Uterus (tissue), 4 donors: ENCODE data around the gene VPS36. TPM values are rescaled to one million over a fixed set of nuclear protein-coding genes. Genes with fewer than 3 reads are reported as not detected.
A peak's percentile ranks its signal among the peaks of the same experiment; 100 is the strongest.

Source experiments
- DNase-seq, 2 donors: peaks; one replicate each; pipeline ENCODE4 v3.0.0-alpha.2; 2019 to 2020
- H3K27ac ChIP-seq, 2 donors: fragments of 200-600 bp; sonication (generic); 1 replicate in 1 of 2; 2 replicates in 1 of 2; pipeline ENCODE4 v1.5.1; 2016 to 2018
- H3K27me3 ChIP-seq, 2 donors: fragments of 200-600 bp; sonication (generic); one replicate each; pipeline ENCODE4 v1.5.1; 2018 to 2019; ENCODE audit warnings: control low read depth in 1 of 2
- H3K36me3 ChIP-seq, 2 donors: fragments of 200-600 bp; sonication (generic); one replicate each; pipeline ENCODE4 v1.5.1; 2019; ENCODE audit warnings: control low read depth in 1 of 2
- H3K4me1 ChIP-seq, 2 donors: fragments of 200-600 bp; sonication (generic); one replicate each; pipeline ENCODE4 v1.5.1; 2018 to 2019; ENCODE audit warnings: control low read depth in 1 of 2
- H3K4me3 ChIP-seq, 2 donors: fragments of 200-600 bp; sonication (generic); 1 replicate in 1 of 2; 2 replicates in 1 of 2; pipeline ENCODE4 v1.5.1; 2018 to 2019; ENCODE audit warnings: mild to moderate bottlenecking in 1 of 2
- H3K9me3 ChIP-seq, 2 donors: fragments of 200-600 bp; sonication (generic); one replicate each; pipeline ENCODE4 v1.5.1; 2019; ENCODE audit warnings: control low read depth in 1 of 2
- POLR2A ChIP-seq, 2 donors: fragments of 450-650 bp; IDR thresholded peaks; one replicate each; pipeline ENCODE4 v1.6.1; 2016; ENCODE audit warnings: antibody characterized with exemption in 2 of 2, mild to moderate bottlenecking in 1 of 2, moderate library complexity in 1 of 2
- intact Hi-C: fragments of 100-400 bp; cut with DNase I; formaldehyde crosslinking; loops from one replicate; pipeline ENCODE4 v1.15.1; 2023; ENCODE audit warnings: low total_unique reads
- total RNA-seq, 4 donors: library from RNA; depleted of rRNA in 3 of 4; stranded (reverse); fragments of >200 nt in 3 of 4; gene quantifications; one replicate each; pipeline versions ENCODE4 v1.1.0 to v1.2.4, GENCODE V29; 2014 to 2023
- TF ChIP-seq, protein P1 (sequence below), 4 experiments: fragments of 200-600 bp in 2 of 4; fragments of 450-650 bp in 2 of 4; sonication (generic) in 2 of 4; IDR thresholded peaks; one replicate each; pipeline ENCODE4 v1.5.1; 2016 to 2019; ENCODE audit warnings: antibody characterized with exemption in 4 of 4, mild to moderate bottlenecking in 2 of 4, moderate library complexity in 1 of 4
- donor health status: DM: yes; HTN: yes; CAD: no.

The VPS36 gene
- total RNA-seq, 4 donors from 2014 or later = 28.9 to 99.3 (median 77.6) TPM

DNA sequence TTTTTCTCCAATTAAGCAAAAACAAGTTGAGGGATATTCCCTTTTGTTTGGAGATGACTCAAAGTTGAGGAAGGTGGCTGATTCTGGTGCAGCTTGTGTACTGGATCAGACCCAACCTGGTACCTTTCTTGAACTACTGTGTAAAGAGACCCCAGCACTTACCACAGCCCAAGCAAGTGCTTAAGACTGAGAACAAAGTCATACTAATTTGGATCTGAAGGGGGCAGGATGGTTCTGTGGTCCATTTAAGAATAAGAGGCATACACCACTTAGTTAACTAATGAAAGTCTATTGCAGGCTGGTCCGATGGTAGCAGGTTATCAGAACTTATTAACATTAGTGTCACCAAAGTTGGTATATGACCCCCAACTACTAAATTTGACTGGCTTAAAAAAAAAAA lies 50.7 kb downstream of the VPS36 start:
- no peaks in the 10 kb centered on the region for H3K9me3 ChIP-seq
- H3K4me3 ChIP-seq = no peak overlapping the region
- no peak overlapping the region for H3K27ac ChIP-seq
- intact Hi-C loops = no loop called here
- no peaks in the 10 kb centered on the region for H3K36me3 ChIP-seq
- H3K4me1 ChIP-seq = no peaks in the 10 kb centered on the region
- H3K27me3 ChIP-seq = no peaks in the 10 kb centered on the region
- no peak for DNase-seq
- TF ChIP-seq POLR2A (IDR thresholded peaks at IDR 0.05) = no peak
- TF ChIP-seq, protein P1, sequence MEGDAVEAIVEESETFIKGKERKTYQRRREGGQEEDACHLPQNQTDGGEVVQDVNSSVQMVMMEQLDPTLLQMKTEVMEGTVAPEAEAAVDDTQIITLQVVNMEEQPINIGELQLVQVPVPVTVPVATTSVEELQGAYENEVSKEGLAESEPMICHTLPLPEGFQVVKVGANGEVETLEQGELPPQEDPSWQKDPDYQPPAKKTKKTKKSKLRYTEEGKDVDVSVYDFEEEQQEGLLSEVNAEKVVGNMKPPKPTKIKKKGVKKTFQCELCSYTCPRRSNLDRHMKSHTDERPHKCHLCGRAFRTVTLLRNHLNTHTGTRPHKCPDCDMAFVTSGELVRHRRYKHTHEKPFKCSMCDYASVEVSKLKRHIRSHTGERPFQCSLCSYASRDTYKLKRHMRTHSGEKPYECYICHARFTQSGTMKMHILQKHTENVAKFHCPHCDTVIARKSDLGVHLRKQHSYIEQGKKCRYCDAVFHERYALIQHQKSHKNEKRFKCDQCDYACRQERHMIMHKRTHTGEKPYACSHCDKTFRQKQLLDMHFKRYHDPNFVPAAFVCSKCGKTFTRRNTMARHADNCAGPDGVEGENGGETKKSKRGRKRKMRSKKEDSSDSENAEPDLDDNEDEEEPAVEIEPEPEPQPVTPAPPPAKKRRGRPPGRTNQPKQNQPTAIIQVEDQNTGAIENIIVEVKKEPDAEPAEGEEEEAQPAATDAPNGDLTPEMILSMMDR (IDR thresholded peaks at IDR 0.05) = no peak

DNA sequence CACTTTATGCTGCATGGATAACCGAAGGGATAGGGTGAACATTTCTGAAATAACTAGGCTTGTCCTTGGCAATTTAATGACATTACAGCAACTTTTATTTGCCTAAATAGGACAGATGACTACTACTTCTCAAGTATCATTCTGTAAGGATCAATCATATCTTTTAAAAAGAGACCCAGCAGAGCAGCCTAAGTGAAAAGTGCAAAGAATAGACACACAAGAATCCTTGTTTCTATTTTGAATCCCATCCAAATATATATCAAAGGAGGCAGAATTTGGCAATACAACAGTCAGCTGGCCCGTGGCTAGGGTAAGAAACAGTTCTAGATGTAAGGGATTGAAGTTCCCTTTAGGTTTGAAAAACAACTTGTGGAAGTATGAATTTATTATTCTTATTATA lies 51.4 kb downstream of the VPS36 start:
- Histone ChIP-seq H3K4me1 (no peaks in the 10 kb centered on the region), H3K4me3 (no peak overlapping the region), H3K9me3 (no peaks in the 10 kb centered on the region), H3K36me3 (no peaks in the 10 kb centered on the region), H3K27me3 (no peaks in the 10 kb centered on the region), H3K27ac (no peak overlapping the region)
- TF ChIP-seq, protein P1 (IDR thresholded peaks at IDR 0.05) = no peak
- no peak for TF ChIP-seq POLR2A (IDR thresholded peaks at IDR 0.05)
- intact Hi-C loops = no loop called here
- no peak for DNase-seq

DNA sequence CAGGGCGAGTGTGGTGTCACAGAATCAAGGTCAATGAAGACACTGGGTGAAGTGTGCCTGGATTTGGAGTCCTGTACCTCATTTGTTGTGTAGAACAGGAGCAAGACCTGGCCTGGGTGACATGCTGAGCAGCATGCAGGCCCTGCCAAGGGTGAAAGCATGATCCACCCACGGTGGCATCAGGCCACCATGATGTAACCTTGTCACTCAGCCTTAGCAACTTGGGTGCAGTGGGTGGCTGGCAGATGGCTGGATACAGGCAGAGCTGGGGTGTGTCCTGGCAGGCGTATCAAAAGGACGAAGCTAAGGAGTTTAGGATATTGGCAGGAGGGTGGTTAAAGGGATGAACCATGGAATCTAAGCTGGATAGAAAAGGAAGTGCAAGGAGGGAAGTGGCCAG lies 54.7 kb downstream of the VPS36 start:
- no peak for DNase-seq
- TF ChIP-seq POLR2A (IDR thresholded peaks at IDR 0.05) = no peak
- TF ChIP-seq, protein P1 (IDR thresholded peaks at IDR 0.05) = no peak
- H3K27ac ChIP-seq = no peak overlapping the region
- H3K9me3 ChIP-seq = no peaks in the 10 kb centered on the region
- intact Hi-C loops = no loop called here
- H3K4me1 ChIP-seq = no peaks in the 10 kb centered on the region
- H3K4me3 ChIP-seq = no peak overlapping the region
- H3K36me3 ChIP-seq = no peaks in the 10 kb centered on the region
- H3K27me3 ChIP-seq = no peaks in the 10 kb centered on the region

DNA sequence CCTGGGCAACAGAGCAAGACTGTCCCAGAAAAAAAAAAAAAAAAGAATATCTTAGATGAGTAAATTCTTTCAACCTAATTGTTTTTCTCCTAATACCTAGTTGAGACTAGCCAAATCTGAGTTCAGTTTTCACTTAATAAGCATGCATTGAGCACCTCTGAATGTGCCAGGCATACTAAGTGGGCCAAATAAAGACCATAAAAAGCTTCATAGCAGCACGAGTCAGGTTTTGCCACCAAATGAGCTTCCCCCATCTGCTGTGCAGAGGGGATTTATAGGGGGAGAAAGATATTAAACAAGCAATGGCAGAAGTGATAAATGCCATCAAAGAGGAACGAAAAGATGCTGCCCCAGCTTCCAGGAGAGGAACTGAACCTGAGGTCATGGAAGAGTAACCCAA lies 55.8 kb downstream of the VPS36 start:
- Histone ChIP-seq H3K36me3 (no peaks in the 10 kb centered on the region), H3K9me3 (no peaks in the 10 kb centered on the region), H3K4me1 (no peaks in the 10 kb centered on the region), H3K4me3 (no peak overlapping the region), H3K27me3 (no peaks in the 10 kb centered on the region), H3K27ac (no peak overlapping the region)
- TF ChIP-seq, protein P1 (IDR thresholded peaks at IDR 0.05) = no peak
- no peak for TF ChIP-seq POLR2A (IDR thresholded peaks at IDR 0.05)
- DNase-seq = no peak
- intact Hi-C loops = no loop called here

DNA sequence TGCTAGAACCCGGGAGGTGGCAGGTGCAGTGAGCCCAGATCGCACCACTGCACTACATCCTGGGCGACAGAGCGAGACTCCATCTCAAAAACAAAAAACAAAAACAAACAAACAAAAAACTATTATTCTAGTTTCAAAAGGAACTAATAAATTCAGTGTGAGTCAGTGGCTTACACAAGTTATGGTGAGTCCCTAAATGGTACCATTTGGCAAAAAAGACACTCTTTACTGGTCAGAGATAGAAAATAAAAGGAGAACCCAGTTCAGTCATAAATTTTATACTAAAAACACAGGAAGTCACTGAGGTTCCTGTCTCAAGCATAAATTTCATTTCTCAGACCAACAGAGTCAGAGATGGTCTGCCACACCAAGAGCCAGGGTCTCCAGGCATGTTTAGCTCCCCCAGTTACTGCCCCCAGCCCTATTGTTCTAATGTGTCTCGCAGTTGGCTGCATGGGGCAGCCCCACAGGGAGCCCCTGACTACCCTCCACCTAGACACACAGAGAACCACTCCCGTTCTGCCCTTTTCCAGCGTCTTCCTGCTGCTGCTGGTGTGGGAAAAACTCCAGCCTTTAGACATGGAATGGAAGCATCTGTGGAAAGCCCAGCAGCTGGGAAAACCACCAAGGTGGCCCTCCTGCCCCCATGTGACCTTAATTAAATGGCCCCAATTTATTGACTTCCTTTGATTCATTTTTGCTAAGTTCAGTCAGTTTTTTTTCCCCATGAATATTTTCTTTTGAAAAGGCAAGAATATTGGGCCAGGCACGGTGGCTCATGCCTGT lies 56.7 kb downstream of the VPS36 start:
- Histone ChIP-seq H3K36me3 (no peaks in the 10 kb centered on the region), H3K4me1 (no peaks in the 10 kb centered on the region), H3K4me3 (no peak overlapping the region), H3K27ac (peak overlapping the region in 1 of 2 donors; percentile 42), H3K27me3 (no peaks in the 10 kb centered on the region), H3K9me3 (no peaks in the 10 kb centered on the region)
- DNase-seq = no peak
- TF ChIP-seq POLR2A (IDR thresholded peaks at IDR 0.05) = no peak
- TF ChIP-seq, protein P1 (IDR thresholded peaks at IDR 0.05) = no peak
- intact Hi-C loops = no loop called here
